Coronary artery (tissue), 2 donors: ENCODE data around the gene BICDL1.

Source experiments
- DNase-seq: peaks from one replicate; pipeline ENCODE4 v3.0.0-alpha.2; 2017; ENCODE audit warnings: low spot score
- H3K27ac ChIP-seq, 2 donors: fragments of 200-600 bp; sonication (generic); one replicate each; pipeline ENCODE4 v1.5.1; 2016 to 2019
- H3K4me3 ChIP-seq: fragments of 200-600 bp; sonication (generic); 2 replicates; pipeline ENCODE4 v1.5.1; 2016; ENCODE audit warnings: mild to moderate bottlenecking, moderate library complexity
- CTCF ChIP-seq: fragments of 200-600 bp; sonication (generic); IDR thresholded peaks from one replicate; pipeline ENCODE4 v1.5.1; 2019; ENCODE audit warnings: antibody characterized with exemption

BICDL1 gene, protein sequence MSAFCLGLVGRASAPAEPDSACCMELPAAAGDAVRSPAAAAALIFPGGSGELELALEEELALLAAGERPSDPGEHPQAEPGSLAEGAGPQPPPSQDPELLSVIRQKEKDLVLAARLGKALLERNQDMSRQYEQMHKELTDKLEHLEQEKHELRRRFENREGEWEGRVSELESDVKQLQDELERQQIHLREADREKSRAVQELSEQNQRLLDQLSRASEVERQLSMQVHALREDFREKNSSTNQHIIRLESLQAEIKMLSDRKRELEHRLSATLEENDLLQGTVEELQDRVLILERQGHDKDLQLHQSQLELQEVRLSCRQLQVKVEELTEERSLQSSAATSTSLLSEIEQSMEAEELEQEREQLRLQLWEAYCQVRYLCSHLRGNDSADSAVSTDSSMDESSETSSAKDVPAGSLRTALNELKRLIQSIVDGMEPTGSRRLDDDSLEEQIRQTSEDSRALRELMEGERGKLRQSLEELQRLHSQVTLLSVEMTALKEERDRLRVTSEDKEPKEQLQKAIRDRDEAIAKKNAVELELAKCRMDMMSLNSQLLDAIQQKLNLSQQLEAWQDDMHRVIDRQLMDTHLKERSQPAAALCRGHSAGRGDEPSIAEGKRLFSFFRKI

GRCh38 chr12:119988472-119989360 lies at the start of gene BICDL1:
BICDL1 (plus strand) TSS chr12:119989236; CDS start chr12:119989869, 633 bp downstream.
- Histone ChIP-seq H3K27ac (no peak within 1 kb of the TSS), H3K4me3 (peak within 1 kb of the TSS; percentile 75)
- DNase-seq: no peak
- no peak for TF ChIP-seq CTCF

DNA sequence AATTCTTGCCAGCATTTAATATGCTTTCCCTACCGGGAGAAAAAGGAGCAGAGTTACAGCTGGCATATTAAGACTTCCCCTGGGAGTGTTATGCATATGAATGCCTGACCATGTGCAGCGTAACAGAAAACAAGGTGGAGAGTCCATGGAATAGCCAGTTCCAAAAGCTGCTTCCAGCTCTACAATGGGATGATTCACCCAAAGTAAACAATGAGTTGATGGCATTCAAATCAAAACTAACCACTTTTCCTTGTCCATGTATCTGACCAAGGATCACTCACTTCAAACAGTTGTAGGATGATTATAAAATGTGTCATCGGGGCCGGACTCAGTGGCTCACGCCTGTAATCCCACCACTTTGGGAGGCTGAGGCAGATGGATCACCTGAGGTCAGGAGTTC lies 48.1 kb upstream of the BICDL1 start:
- Histone ChIP-seq H3K27ac (no peak overlapping the region), H3K4me3 (no peak overlapping the region)
- no peak for DNase-seq
- TF ChIP-seq CTCF: no peak

- Histone ChIP-seq H3K4me3 (no peak overlapping the region), H3K27ac (no peak overlapping the region)
- DNase-seq: no peak
- no peak for TF ChIP-seq CTCF
These were observed 46.6 kb upstream of the BICDL1 start for GRCh38 chr12:119942386-119942785.

DNA sequence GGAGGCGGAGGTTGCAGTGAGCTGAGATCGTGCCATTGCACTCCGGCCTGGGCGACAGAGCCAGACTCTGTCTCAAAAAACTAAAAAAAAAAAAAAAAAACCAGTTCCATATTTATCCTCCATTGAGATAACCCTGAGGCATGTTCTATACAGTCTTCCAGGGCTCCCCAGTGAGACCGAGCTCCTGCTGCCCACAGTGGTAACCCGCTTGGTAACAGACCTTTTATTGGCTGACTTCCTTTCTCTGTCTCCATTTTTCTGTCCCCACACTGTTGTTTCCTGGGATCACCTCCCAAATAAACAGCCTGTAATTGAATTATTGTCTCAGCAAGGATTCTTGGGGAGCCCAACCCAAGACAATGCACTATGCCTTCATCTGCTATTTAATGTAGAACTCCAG lies 42.8 kb upstream of the BICDL1 start:
- no peak for DNase-seq

GRCh38 chr12:119949145-119949544 lies 39.9 kb upstream of the BICDL1 start:
- TF ChIP-seq CTCF: no peak
- H3K4me3 ChIP-seq: no peak overlapping the region
- DNase-seq: no peak
- no peak overlapping the region for H3K27ac ChIP-seq

More for the DNA sequence above, 42.8 kb upstream of the BICDL1 start:
- Histone ChIP-seq H3K27ac (no peak overlapping the region), H3K4me3 (no peak overlapping the region)
- TF ChIP-seq CTCF: no peak

- TF ChIP-seq CTCF: no peak
- DNase-seq: no peak
- Histone ChIP-seq H3K27ac (no peak overlapping the region), H3K4me3 (no peak overlapping the region)
These were observed 39.4 kb upstream of the BICDL1 start for GRCh38 chr12:119949594-119949993.
